ENCODE measurements around the gene EBF4. TPM values are rescaled to one million over a fixed set of nuclear protein-coding genes. Genes with fewer than 3 reads are reported as not detected.
A peak's percentile ranks its signal among the peaks of the same experiment; 100 is the strongest.
"Not testable (repeated sequence)": the region's sequence is repeated elsewhere in the genome, so short reads cannot be mapped to it uniquely, and the experiment has no call there.

Gene EBF4
- total RNA-seq, 4 donors from 2014 or later: 7.1 to 69.5 (median 21.7) TPM

DNA sequence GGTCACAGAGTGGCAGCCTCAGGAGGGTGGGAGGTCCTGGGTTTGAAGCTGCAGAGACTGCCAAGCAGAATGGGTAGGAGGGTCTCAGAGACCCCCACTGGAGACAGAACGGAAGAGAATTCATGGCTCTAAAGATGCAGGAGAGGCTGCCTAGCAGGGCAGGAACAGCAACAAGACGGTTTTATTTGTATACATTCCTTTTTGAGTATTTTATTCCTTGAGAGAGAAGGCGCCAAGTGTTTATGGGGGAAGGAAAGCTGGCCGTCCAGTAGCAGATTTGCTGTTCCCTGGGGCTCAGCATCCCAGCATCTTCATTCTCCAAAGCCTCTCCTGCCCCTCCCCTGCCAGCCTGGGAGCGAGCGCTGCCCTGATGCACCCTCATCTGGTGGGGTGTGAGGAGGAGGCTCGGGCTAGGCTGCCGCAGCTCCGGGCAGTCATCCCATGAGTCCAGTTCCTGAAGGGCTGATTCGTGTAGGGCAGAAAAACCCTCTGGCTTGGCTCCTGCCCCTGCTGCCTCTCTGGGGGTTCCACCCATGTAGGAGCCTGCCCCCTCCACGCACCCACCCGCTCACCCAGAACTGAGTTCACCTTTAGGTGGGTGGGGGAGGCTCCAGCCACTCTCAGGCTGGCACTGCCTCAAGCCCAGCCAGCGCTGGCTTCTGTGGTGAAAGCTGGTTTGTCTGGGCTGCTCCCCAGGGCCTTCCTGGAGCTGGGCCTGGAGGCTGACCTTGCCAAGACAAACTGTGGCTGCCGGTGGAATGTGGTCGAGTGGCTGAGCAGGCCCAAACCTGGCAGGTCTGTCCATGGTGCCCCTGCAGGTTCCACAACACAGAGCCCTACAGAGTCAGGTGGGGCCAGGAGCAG, 75.4 kb downstream of the EBF4 start:
- Histone ChIP-seq H3K27ac (no peak overlapping the region), H3K9me3 (no peaks in the 10 kb centered on the region), H3K27me3 (no peaks in the 10 kb centered on the region), H3K36me3 (no peaks in the 10 kb centered on the region), H3K4me3 (no peak overlapping the region), H3K4me1 (peaks cover 0 to 5% of the 10 kb centered on the region in 2 donors)
- TF ChIP-seq, protein P1, sequence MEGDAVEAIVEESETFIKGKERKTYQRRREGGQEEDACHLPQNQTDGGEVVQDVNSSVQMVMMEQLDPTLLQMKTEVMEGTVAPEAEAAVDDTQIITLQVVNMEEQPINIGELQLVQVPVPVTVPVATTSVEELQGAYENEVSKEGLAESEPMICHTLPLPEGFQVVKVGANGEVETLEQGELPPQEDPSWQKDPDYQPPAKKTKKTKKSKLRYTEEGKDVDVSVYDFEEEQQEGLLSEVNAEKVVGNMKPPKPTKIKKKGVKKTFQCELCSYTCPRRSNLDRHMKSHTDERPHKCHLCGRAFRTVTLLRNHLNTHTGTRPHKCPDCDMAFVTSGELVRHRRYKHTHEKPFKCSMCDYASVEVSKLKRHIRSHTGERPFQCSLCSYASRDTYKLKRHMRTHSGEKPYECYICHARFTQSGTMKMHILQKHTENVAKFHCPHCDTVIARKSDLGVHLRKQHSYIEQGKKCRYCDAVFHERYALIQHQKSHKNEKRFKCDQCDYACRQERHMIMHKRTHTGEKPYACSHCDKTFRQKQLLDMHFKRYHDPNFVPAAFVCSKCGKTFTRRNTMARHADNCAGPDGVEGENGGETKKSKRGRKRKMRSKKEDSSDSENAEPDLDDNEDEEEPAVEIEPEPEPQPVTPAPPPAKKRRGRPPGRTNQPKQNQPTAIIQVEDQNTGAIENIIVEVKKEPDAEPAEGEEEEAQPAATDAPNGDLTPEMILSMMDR (IDR thresholded peaks at IDR 0.05): no peak
- no peak for TF ChIP-seq POLR2A (IDR thresholded peaks at IDR 0.05)
- intact Hi-C loops (cut with DNase I; ENCODE audit: low total_unique reads): no loop called here
- DNase-seq: peak in 1 of 2 donors; percentile 37

DNA sequence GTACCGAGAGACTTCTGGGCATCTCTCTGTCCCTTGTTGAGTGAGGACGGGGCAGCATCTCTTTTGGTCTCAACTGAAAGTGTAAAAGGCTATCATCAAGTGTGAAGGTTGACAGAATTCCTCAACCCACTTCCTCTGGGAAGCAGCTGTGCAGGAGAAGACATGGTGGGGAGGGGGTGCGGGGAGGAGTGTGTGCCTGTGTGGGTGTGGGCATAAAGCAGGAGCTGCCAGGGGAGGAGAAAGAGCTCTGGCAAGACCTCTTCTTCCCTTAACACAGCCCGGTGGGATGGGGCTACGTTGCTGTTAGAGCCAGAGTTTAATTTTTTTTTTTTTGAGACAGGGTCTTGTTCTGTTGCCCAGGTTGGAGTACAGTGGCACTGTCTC, 76.0 kb downstream of the EBF4 start:
- Histone ChIP-seq H3K4me3 (no peak overlapping the region), H3K27me3 (no peaks in the 10 kb centered on the region), H3K9me3 (no peaks in the 10 kb centered on the region), H3K4me1 (peaks cover 0 to 5% of the 10 kb centered on the region in 2 donors), H3K36me3 (no peaks in the 10 kb centered on the region), H3K27ac (no peak overlapping the region)
- intact Hi-C loops (cut with DNase I; ENCODE audit: low total_unique reads): no loop called here
- no peak for DNase-seq
- TF ChIP-seq, protein P1 (IDR thresholded peaks at IDR 0.05): no peak
- no peak for TF ChIP-seq POLR2A (IDR thresholded peaks at IDR 0.05)

DNA sequence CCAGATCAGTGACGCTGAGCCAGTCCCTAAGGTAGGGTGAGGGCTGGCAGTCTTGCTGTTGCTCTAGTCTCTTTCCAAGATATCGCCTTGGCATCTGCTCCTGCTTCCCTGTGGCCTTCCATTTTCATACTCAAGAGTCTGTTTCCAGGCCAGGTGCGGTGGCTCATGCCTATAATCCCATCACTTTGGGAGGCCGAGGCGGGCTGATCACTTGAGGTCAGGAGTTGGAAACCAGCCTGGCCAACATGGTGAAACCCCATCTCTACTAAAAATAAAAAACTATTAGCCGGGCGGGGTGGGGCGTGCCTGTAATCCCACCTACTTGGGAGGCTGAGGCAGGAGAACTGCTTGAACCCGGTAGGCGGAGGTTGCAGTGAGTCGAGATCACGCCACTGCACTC, 77.5 kb downstream of the EBF4 start:
- H3K36me3 ChIP-seq; intact Hi-C loops (cut with DNase I; ENCODE audit: low total_unique reads); H3K4me3 ChIP-seq; H3K9me3 ChIP-seq; H3K27ac ChIP-seq; H3K27me3 ChIP-seq; DNase-seq; H3K4me1 ChIP-seq: not testable (repeated sequence)

DNA sequence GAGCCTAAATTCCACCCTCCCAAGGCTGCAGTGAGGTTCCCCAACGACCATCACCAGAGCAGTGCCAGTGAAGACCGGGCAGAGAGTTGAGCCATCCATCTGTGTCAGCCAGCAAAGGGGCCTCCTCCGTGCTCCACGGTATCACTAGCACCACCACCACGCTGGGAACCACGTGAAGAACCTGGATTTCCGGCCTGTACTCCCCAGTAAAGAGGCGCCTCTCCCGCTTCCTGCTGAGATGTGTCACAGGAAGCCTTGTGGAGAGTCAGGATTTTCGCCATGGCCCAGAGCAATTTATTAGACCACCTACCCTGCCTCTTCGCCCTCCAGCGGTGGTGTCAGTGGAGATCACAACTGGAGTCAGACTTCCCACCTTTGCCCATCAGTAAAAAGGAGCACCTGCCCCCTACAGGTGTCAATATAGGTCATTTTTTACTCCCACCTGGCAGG, 79.1 kb downstream of the EBF4 start:
- Histone ChIP-seq H3K27me3 (no peaks in the 10 kb centered on the region), H3K4me1 (peaks cover 0 to 5% of the 10 kb centered on the region in 2 donors), H3K4me3 (no peak overlapping the region), H3K9me3 (no peaks in the 10 kb centered on the region), H3K27ac (no peak overlapping the region), H3K36me3 (no peaks in the 10 kb centered on the region)
- intact Hi-C loops (cut with DNase I; ENCODE audit: low total_unique reads): no loop called here
- TF ChIP-seq, protein P1 (IDR thresholded peaks at IDR 0.05): no peak
- no peak for TF ChIP-seq POLR2A (IDR thresholded peaks at IDR 0.05)
- DNase-seq: no peak

DNA sequence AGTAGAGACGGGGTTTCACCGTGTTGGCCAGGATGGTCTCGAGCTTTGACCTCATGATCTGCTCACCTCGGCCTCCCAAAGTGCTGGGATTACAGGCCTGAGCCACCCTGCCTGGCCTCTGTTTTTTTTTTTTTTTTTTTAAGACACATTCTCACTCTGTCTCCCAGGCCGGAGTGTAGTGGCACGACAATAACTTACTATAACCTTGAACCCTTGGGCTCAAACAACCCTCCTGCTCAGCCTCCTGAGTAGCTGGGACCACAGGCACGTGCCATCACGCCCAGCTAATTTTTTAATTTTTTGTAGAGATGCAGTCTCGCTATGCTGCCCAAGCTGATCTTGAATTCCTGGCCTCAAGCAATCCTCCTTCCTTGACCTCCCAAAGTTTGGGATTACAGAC, 81.2 kb downstream of the EBF4 start:
- Histone ChIP-seq H3K4me1 (no peaks in the 10 kb centered on the region), H3K36me3 (no peaks in the 10 kb centered on the region), H3K27me3 (no peaks in the 10 kb centered on the region), H3K4me3 (no peak overlapping the region), H3K9me3 (no peaks in the 10 kb centered on the region), H3K27ac (no peak overlapping the region)
- intact Hi-C loops (cut with DNase I; ENCODE audit: low total_unique reads): no loop called here
- no peak for TF ChIP-seq POLR2A (IDR thresholded peaks at IDR 0.05)
- TF ChIP-seq, protein P1 (IDR thresholded peaks at IDR 0.05): no peak
- DNase-seq: no peak

All from uterus (tissue), 4 donors.